ENCODE data around the gene GDPD5.

Gene GDPD5, protein sequence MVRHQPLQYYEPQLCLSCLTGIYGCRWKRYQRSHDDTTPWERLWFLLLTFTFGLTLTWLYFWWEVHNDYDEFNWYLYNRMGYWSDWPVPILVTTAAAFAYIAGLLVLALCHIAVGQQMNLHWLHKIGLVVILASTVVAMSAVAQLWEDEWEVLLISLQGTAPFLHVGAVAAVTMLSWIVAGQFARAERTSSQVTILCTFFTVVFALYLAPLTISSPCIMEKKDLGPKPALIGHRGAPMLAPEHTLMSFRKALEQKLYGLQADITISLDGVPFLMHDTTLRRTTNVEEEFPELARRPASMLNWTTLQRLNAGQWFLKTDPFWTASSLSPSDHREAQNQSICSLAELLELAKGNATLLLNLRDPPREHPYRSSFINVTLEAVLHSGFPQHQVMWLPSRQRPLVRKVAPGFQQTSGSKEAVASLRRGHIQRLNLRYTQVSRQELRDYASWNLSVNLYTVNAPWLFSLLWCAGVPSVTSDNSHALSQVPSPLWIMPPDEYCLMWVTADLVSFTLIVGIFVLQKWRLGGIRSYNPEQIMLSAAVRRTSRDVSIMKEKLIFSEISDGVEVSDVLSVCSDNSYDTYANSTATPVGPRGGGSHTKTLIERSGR

DNA sequence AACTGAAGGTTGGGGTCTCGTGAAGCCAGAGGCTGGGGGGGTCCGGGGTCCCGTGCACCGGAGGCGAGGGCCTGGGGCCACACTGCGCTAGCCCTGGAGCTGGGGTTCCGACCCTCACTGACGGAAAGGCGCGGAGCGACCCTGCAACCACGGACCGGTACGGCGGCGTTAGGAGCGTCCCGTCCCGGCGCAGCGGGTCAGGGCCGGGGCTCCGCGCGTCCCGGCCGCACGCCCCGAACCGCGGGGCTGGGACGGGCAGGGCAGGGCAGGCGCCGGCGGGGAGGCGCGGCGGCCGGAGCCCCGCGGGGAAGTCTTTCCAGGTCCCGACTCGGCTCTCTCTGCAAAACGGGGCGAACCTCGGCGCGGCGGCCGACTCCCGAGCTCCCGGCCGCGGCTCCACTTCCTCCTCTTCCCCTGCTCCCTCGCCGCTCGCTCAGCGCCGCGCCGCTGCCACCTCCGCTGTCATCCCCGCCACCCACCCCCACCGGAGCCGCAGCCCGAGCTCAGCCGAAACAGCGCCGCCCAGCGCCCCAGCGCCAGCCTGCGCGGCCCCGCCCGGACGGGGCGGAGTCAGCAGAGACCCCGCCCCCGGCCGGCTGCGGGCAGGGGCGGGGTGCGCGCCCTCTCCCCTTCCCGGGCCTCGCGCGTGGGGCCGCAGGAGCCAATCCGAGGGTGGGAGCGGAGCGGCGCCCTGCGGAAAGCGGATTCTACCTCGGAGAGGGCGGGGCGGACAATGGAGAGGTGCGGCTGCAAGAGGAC is at the start of gene GDPD5:
GDPD5 (minus strand) TSS at position 509 of the 759 bp plus-strand sequence. CDS start 48,206 bp downstream, outside the sequence.
- no peak within 1 kb of the TSS for H3K27ac Mint-ChIP-seq
- ATAC-seq, result peak; percentile 86
- H3K4me3 Mint-ChIP-seq, result peak within 1 kb of the TSS; percentile 81 to 84
- H3K27me3 Mint-ChIP-seq, result peaks cover 9% of the 10 kb centered on the region
- no peaks in the 10 kb centered on the region for H3K9me3 Mint-ChIP-seq
- DNase-seq, result peak; percentile 87 to 90
- H3K4me1 Mint-ChIP-seq, result peaks cover 17% of the 10 kb centered on the region

DNA sequence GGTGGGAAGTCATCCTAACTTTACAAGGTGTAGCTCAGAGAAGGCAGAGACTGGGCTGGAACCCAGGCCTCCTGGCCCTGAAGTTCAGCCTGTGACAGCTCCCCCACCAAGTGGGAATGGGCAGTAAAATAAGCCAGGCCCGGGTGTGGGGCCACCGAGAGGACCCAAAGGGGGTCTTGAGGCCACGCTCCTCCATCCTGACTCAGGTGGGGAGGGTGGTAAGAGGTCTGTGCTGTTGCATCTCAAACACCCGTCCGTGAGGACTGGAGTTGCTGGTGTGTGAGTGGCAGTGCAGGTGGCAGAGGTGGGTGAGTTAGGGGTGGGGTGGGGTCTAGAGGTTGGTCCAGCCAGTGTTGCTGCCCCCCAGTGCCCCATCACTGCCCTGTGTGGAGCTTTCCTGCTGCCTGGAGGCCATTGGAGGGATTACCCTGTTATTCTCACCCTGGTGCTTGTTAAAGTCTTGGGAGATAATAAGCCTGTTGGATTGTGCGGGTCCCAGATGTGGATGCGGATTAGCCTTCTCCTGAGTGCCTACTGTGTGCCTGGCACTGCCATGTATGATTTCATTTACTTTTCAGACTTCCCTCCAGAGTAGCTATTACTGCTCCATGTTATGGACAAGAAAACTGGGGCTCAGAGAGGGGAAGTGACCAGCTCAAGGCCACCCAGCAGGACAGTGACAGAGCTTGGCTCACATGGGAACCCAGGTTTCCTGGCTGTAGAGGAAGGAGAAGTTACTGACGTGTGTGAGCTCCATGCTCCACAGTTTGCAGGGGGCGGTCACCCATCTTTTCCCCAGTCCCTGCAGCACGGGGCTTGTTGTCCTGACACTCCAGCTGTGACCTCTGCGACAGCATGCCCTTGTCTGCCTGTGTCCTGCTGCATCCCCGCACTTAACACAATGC is 49.2 kb upstream of the GDPD5 start:
- Mint-ChIP-seq H3K4me1 (peaks cover 7% of the 10 kb centered on the region), H3K9me3 (no peaks in the 10 kb centered on the region), H3K27ac (no peak overlapping the region), H3K4me3 (no peak overlapping the region), H3K27me3 (no peaks in the 10 kb centered on the region)
- DNase-seq, result no peak
- peak; percentile 26 for ATAC-seq

DNA sequence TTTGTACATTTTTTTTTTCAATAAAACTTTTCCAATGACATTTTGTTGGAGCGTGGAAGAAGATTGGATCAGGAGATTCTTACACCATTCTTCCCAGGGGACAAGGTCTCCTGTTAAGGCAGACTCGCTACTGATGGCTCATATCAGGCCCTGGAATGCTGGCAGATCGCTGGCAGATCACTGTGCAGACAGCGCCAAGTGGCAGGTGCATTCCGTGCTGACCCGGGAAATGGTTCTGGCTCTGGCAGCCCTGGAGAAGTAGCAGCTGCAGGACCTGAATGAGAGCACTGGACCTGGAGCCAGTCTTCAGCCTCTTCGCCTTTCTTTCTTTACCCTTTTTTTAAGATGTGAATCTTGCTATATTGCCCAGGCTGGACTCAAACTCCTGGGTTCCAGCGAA is 47.0 kb upstream of the GDPD5 start:
- no peaks in the 10 kb centered on the region for H3K27me3 Mint-ChIP-seq
- no peak for DNase-seq
- peaks cover 7% of the 10 kb centered on the region for H3K4me1 Mint-ChIP-seq
- H3K9me3 Mint-ChIP-seq, result no peaks in the 10 kb centered on the region
- peak overlapping the region; percentile 46 to 77 for H3K27ac Mint-ChIP-seq
- no peak for ATAC-seq
- no peak overlapping the region for H3K4me3 Mint-ChIP-seq

DNA sequence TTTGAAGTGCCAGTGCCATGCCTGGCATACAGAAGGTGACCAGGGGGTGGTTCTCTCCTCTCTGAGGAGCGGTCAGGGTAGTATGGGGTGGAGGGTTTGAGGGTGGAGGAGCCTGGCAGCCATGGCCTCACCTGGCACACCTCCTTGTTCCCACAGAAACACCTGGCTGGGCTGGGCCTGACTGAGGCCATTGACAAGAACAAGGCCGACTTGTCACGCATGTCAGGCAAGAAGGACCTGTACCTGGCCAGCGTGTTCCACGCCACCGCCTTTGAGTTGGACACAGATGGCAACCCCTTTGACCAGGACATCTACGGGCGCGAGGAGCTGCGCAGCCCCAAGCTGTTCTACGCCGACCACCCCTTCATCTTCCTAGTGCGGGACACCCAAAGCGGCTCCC is 45.9 kb upstream of the GDPD5 start:
- Mint-ChIP-seq H3K9me3 (no peaks in the 10 kb centered on the region), H3K27me3 (no peaks in the 10 kb centered on the region)

DNA sequence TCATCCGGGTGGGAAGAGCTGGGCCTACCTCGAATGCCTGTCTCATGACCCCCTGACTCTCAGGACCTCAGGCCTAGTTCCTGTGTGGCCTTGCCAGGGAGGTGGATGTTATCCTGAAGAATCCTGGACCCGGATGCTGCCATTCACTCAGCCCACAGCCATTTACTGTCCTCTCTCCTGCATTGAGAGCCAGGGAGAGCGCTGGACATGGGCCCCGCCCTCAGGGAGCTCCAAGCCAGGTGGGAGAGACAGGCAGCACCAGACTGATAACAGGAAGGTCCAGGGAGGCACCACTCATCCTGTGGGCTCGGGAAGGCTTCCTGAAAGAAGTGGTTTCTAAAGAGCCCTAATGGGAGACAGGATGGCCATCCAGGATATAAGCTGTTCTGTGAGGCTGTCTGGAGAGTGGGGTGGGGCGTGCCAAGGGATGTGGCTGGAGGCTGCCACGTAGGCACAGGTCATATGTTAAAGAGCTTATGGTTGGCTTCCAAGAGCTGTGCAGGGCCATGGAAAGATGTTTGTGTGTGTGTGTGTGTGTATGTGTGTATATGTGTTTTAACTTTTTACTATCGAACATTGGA is 44.9 kb upstream of the GDPD5 start:
- peak overlapping the region in 1 of 2 donors; percentile 56 for H3K27ac Mint-ChIP-seq
- DNase-seq, result no peak
- H3K9me3 Mint-ChIP-seq, result no peaks in the 10 kb centered on the region
- no peak for ATAC-seq
- H3K4me3 Mint-ChIP-seq, result no peak overlapping the region
- H3K4me1 Mint-ChIP-seq, result peaks cover 6% of the 10 kb centered on the region
- H3K27me3 Mint-ChIP-seq, result no peaks in the 10 kb centered on the region

More for the DNA sequence above, 45.9 kb upstream of the GDPD5 start:
- H3K27ac Mint-ChIP-seq, result no peak overlapping the region
- H3K4me3 Mint-ChIP-seq, result no peak overlapping the region
- DNase-seq, result no peak
- no peak for ATAC-seq
- peaks cover 4% of the 10 kb centered on the region for H3K4me1 Mint-ChIP-seq

DNA sequence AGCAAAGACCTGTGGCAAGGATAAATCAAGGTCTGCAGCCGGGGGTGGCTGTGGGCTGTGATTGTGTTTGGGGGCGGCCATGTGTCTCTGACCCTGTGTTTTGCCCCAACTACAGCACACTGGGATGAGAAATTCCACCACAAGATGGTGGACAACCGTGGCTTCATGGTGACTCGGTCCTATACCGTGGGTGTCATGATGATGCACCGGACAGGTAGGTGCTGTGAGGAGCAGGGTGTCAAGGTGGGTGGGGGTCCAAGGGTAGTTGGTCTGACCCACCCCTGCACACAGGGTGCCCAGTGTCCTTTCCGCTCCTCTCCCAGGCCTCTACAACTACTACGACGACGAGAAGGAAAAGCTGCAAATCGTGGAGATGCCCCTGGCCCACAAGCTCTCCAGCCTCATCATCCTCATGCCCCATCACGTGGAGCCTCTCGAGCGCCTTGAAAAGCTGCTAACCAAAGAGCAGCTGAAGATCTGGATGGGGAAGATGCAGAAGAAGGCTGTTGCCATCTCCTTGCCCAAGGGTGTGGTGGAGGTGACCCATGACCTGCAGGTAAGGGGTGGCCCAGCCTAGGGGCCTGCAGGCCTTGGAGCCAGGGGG is 43.0 kb upstream of the GDPD5 start:
- ATAC-seq, result no peak
- DNase-seq, result no peak
- Mint-ChIP-seq H3K4me1 (peaks cover 26% of the 10 kb centered on the region), H3K4me3 (no peak overlapping the region), H3K27ac (no peak overlapping the region), H3K27me3 (no peaks in the 10 kb centered on the region), H3K9me3 (no peaks in the 10 kb centered on the region)

DNA sequence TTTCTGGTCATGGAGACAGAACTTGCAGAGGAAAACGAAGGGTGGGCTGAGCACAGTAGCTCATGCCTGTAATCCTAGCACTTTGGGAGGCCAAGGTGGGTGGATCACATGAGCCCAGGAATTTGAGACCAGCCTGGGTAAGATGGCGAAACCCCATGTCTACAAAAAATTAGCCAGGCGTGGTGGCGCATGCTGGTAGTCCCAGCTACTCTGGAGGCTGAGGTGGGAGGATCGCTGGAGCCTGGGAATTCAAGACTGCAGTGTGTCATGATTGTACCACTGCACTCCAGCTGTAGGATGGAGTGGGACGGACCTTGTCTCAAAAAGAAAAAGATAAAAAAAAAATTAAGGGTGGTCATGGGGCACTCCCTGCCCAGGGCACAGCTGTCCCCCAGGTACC is 42.2 kb upstream of the GDPD5 start:
- ATAC-seq (no peak), DNase-seq (no peak)
- H3K4me3 Mint-ChIP-seq, result no peak overlapping the region
- peaks cover 33% of the 10 kb centered on the region for H3K4me1 Mint-ChIP-seq
- no peaks in the 10 kb centered on the region for H3K9me3 Mint-ChIP-seq
- H3K27ac Mint-ChIP-seq, result no peak overlapping the region
- H3K27me3 Mint-ChIP-seq, result no peaks in the 10 kb centered on the region

DNA sequence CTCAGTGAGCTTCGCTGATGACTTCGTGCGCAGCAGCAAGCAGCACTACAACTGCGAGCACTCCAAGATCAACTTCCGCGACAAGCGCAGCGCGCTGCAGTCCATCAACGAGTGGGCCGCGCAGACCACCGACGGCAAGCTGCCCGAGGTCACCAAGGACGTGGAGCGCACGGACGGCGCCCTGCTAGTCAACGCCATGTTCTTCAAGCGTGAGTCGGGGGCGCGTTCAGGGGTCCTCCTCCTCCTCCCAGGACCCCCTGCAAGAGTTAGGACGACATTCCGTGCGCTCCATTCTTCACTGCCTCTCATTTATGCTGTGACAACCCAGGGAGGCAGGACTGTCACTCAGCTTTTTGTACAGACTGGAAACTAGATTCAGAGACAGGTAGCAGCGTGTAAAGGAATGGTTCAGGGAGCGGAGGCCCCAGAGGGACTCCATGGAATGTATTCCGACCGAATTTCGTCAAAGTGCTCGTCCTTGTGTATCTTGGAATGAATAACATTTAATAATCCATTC is 41.1 kb upstream of the GDPD5 start:
- Mint-ChIP-seq H3K4me1 (peaks cover 39% of the 10 kb centered on the region), H3K9me3 (no peaks in the 10 kb centered on the region), H3K27me3 (no peaks in the 10 kb centered on the region), H3K27ac (no peak overlapping the region), H3K4me3 (no peak overlapping the region)
- DNase-seq (no peak), ATAC-seq (no peak)

DNA sequence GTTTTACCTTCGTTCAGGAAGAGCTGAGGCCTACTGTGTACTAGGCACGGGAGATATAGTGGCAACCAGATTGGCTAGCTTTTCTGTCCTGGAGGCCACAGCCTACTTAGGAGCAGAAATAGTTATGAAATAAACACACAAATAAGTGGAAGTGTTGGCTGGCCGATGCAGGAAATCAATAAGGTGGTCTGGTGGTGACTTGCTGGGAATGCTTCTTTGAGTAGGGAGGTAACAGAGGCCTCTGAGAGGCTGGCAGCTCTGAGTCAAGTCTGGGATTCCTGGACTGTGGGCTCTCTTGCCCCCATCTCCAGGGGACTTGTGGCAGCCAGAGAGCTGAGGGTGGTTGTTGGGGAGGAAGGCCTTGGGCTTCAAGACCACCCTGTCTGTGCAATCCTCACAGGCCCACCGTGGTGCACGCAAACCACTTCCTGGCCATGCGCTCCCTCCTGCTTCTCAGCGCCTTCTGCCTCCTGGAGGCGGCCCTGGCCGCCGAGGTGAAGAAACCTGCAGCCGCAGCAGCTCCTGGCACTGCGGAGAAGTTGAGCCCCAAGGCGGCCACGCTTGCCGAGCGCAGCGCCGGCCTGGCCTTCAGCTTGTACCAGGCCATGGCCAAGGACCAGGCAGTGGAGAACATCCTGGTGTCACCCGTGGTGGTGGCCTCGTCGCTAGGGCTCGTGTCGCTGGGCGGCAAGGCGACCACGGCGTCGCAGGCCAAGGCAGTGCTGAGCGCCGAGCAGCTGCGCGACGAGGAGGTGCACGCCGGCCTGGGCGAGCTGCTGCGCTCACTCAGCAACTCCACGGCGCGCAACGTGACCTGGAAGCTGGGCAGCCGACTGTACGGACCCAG is 40.4 kb upstream of the GDPD5 start:
- ATAC-seq, result no peak

DNA sequence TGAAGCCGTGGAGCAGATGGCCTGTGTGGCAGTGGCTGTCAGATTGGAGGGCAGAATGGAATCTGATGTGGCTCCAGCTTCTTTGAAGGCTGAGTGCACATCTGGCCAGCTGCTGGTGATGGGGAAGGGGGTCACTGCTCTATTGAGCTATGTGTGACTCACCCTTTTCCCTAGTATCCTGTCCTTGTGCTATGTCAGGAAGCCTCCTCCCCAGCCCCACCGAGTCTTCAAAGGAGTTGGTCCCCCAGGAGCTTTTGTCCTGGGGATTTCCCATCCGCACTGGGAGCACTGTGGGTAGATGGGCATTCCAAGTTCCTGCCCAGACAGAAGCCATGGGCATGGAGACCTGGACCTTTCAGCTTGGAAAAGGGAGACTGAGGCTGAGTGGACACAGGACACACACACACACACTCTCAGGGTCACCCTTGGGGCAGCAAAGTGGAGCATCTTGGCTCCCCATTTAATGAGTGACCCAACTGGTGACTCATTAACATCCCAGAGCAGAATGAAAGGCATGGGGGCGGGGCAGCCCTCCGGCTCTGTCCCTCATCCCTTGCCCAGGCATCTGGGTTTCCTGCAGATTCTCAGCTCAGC is 39.6 kb upstream of the GDPD5 start:
- peaks cover 51% of the 10 kb centered on the region for H3K4me1 Mint-ChIP-seq
- ATAC-seq, result no peak
- H3K4me3 Mint-ChIP-seq, result peak overlapping the region in 1 of 2 donors; percentile 52
- H3K27ac Mint-ChIP-seq, result peak overlapping the region in 1 of 2 donors; percentile 8
- no peaks in the 10 kb centered on the region for H3K9me3 Mint-ChIP-seq
- no peak for DNase-seq
- H3K27me3 Mint-ChIP-seq, result no peaks in the 10 kb centered on the region

More for the DNA sequence above, 40.4 kb upstream of the GDPD5 start:
- no peak for DNase-seq
- H3K4me1 Mint-ChIP-seq, result peaks cover 45% of the 10 kb centered on the region
- no peaks in the 10 kb centered on the region for H3K27me3 Mint-ChIP-seq
- no peak overlapping the region for H3K27ac Mint-ChIP-seq
- peak overlapping the region; percentile 1 to 3 for H3K4me3 Mint-ChIP-seq
- no peaks in the 10 kb centered on the region for H3K9me3 Mint-ChIP-seq

DNA sequence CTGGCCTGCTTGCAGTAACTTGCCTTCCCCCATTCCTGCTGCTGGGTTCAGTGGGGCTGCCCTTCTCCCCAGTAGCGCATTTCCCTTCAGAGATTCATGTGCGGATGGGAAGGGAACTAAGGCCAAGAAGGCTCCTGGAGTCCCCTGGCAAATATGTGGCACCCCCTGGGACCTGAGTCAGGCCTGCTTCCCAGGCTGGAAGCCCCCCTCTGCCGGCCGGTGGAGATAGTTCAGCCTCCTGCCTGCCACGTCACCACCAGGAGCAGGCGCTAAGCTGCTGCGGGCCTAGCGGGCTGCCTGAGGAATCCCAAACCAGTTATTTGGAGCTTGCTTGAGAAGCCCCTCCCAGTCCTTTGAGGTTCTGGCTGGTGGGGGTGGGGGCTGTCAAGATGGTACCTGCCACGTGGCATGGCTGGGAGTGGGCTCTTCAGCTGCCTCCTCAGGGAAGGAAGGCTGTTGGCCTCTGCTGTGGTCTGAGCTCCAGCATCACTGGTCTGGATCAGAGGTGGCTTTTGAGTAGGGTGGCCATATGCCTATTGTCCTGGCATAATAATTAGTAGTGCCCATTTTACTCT is 38.3 kb upstream of the GDPD5 start:
- Mint-ChIP-seq H3K27ac (peak overlapping the region; percentile 92), H3K27me3 (no peaks in the 10 kb centered on the region), H3K4me3 (peak overlapping the region; percentile 90 to 92), H3K9me3 (no peaks in the 10 kb centered on the region), H3K4me1 (peaks cover 51% of the 10 kb centered on the region)
- ATAC-seq (no peak), DNase-seq (no peak)

DNA sequence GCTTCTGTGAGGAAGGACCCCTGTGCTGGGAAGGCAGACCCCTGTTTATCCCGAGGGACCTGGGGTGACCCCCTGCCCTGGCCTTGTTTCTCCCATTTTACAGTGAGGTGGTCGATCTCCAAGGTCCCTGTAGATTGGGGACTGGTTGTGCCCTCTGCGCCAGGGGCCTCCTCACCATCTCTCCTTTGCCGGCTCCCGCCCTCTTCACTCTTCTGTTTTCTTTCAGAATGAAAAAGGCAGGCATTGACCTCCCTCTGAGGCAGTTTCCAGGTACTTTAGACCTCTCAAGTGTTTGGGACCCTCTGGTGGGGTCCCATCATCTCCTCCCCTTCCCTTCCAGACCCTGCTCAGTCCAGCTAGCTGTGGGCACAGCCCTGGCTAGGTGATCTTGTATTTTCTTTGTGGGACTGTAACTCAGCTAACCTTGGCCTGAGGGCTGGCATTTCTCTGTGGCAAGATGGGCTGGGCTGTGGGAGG is 37.8 kb upstream of the GDPD5 start:
- peak overlapping the region; percentile 90 to 92 for H3K4me3 Mint-ChIP-seq
- no peak for ATAC-seq
- peaks cover 51% of the 10 kb centered on the region for H3K4me1 Mint-ChIP-seq
- H3K9me3 Mint-ChIP-seq, result no peaks in the 10 kb centered on the region
- no peak for DNase-seq
- H3K27ac Mint-ChIP-seq, result peak overlapping the region; percentile 92
- no peaks in the 10 kb centered on the region for H3K27me3 Mint-ChIP-seq
